ENCODE measurements around the gene SMAP1. TPM values are rescaled to one million over a fixed set of nuclear protein-coding genes. Genes with fewer than 3 reads are reported as not detected.
"Not testable (repeated sequence)": the region's sequence is repeated elsewhere in the genome, so short reads cannot be mapped to it uniquely, and the experiment has no call there.

SMAP1 gene
- total RNA-seq, 1 experiment from 2014 or later = 16.7 TPM

DNA sequence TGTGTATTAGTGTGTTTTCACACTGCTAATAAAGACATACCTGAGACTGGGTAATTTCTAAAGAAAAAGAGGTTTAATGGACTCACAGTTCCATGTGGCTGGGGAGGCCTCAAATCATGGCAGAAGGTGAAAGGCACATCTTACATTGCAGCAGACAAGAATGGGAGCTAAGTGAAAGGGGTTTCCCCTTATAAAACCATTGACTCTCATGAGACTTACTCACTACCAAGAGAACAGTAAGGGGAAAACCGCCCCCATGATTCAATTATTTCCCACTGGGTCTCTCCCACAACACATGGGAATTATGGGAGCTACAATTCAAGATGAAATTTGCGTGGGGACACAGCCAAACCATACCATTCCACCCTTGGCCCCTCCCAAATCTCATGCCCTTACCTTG is 73.1 kb downstream of the SMAP1 start:
- DNase-seq (ENCODE audit: low spot score) = not testable (repeated sequence)

DNA sequence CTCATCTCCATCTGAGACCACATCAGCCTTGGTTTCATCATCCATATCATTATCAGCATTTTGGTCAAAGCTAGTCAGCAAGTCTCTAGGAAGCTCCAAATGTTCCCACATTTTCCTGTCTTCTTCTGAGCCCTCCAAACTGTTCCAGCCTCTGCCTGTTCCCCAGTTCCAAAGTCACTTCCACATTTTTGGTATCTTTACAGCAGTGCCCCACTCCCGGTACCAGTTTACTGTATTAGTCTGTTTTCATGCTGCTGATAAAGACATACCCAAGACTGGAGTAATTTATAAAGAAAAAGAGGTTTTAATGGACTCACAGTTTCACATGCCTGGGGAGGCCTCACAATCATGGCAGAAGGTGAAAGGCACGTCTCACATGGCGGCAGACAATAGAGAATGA is 74.8 kb downstream of the SMAP1 start:
- not testable (repeated sequence) for DNase-seq (ENCODE audit: low spot score)

DNA sequence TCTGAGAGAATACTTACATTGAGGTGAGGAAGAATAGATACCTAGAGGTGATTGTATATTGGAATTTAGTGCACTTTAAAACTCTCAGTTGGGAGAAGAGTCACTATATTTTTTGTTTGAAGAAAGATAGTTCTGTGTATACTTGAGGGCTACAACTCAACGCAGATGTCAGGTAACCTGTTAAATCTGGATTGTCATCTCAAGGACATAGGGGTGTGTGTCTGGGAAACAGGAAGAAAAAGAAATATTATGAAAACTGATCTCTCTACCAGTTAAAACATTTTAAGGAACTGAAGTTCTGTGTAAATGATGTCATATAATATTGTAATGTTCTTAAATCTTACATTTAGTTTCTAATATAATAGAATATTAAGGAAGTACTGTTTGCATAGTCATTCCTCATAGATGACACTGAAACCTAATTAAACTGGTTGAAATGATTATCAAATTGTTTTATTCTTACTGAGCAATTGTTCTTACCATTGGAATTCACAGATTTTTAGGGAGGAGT is 86.2 kb downstream of the SMAP1 start:
- DNase-seq (ENCODE audit: low spot score) = no peak

- no peak for DNase-seq (ENCODE audit: low spot score)
Observed at GRCh38 chr6:70758883-70759282, 91.2 kb downstream of the SMAP1 start.

DNA sequence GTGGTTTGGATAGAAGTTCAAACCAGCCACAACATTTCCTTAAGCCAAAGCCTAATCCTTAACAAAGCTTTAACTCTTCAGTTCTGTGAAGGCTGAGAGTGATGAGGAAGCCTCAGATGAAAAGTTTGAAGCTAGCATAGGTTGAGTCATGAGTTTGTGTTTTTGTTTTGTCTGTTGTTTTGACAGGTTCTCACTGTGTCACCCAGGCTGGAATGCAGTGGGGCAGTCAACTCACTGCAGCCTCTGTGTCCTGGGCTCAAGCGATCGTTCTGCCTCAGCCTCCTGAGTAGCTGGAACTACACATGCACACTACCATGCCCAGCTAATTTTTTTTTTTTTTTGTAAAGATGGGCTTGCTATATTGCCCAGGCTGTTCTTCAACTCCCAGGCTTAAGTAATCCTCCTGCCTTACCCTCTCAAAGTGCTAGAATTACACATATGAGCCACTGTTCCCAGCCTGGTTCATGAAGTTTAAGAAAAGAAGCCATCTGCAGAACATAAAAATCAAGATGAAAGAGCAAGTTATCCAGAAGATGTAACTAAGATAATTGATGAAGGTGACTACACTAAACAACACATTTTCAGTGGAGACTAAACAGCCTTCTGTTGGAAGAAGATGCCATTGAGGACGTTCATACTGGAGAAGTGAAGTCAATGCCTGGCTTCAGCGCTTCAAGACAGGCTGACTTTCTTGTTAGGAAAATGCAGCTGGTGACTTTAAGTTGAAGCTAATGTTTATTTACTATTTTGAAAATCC is 96.2 kb downstream of the SMAP1 start:
- DNase-seq (ENCODE audit: low spot score) = no peak

DNA sequence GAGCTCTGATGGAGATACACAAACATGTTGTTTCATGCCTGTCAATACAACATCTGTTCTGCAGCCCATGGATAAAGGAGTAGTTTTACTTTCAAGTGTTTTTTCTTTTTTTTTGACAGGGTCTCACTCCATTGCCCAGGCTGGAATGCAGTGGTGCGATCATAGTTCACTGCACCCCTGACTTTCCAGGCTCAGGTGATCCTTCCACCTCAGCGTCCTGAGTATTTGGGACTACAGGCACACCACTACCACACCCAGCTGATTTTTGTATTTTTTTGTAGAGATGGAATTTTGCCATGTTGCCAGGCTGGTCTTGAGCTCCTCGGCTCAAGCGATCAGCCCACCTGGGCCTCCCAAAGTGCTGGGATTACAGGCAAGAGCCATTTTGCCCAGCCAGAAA is 97.0 kb downstream of the SMAP1 start:
- no peak for DNase-seq (ENCODE audit: low spot score)

GRCh38 chr6:70771351-70771750 is 103.7 kb downstream of the SMAP1 start:
- not testable (repeated sequence) for DNase-seq (ENCODE audit: low spot score)

- no peak for DNase-seq (ENCODE audit: low spot score)
Observed at GRCh38 chr6:70779934-70780333, 112.3 kb downstream of the SMAP1 start.

DNA sequence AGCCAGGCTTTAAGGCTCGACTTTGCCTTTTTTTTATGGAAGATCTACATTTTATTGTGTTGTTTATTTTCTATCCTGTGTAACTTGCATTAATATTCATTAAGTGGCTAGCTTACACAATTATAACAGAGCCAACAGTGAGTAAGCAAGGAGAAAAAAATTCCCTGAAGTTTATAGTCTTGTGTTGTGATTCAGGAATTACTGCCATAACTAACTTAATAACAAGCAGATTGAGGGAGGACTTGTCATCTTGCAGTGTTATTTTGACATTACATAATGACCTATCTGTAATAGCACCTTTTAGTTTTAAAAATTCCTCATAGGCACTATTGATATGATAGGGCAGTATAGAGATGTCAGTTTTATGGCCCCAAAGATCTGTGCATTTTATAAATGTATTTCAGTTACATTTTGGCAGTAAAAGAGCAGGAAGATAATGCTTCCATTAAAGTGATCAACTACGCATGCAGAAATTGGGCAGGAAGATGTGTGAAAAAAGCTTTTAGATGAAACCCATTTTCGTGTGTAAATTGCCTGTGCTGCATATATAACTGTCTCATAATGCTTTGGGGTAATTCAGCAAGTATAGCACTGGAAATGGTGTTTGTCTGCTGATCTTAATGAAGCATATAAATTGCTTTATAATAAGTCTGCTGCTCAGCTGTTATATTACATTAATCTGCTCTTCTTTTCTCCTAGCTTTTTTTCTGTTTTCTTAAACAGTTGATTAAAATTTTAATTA is 123.0 kb downstream of the SMAP1 start:
- DNase-seq (ENCODE audit: low spot score) = no peak

GRCh38 chr6:70797625-70798024 is 129.9 kb downstream of the SMAP1 start:
- DNase-seq (ENCODE audit: low spot score) = no peak

DNA sequence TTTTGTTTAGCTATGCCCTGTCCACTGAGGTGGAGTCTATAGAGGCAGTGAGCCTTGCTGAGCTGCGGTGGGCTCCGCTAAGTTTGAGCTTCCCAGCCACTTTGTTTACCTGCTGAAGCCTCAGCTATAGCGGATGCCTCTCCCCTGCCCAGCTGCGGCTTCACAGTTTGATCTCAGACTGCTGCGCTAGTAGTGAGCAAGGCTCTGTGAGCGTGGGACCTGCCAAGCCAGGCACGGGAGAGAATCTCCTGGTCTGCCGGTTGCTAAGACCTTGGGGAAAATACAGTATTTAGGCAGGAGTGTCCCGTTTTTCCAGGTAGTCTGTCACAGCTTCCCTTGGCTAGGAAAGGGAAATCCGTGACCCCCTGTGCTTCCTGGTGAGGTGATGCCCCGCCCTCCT is 138.4 kb downstream of the SMAP1 start:
- DNase-seq (ENCODE audit: low spot score) = no peak

DNA sequence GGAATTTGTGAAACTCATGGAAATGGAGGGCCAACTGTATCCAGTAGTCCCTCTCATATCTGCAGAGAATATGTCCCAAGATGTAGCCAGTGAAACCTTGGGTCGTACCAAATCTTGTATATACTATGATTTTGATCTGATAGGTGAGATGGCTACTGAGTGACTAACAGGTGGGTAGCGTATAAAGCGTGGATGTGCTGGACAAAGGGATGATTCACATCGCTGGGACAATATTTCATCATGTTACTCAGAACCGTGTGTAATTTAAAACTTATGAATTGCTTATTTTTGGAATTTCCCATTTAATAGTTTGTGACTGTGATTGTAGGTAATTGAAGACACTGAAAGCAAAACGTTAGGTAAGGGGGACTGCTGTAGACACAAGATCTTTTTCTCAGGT is 144.1 kb downstream of the SMAP1 start:
- no peak for DNase-seq (ENCODE audit: low spot score)

DNA sequence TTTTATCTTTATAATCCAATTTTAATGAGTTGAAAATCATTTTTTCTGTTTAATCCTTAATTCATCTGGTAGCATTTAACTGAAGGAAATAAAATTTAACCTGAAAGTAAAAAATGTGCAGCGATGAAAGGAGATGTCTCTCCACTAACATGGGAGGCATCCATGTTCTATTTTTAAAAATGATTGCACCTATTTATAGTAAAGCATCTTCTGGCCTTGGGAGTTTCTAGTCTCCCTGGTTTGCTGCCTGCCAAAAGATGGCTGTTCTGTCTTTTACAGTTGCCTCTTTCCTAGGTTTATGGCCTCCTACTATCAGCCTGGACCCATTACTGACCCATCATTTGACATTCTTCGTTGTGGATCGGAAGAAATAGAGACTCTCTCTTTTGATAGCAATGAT is 146.2 kb downstream of the SMAP1 start:
- DNase-seq (ENCODE audit: low spot score) = no peak

- no peak for DNase-seq (ENCODE audit: low spot score)
Observed at GRCh38 chr6:70819646-70820045, 152.0 kb downstream of the SMAP1 start.

GRCh38 chr6:70820778-70821177 is 153.1 kb downstream of the SMAP1 start:
- DNase-seq (ENCODE audit: low spot score) = no peak

- no peak for DNase-seq (ENCODE audit: low spot score)
Observed at GRCh38 chr6:70821751-70822150, 154.1 kb downstream of the SMAP1 start.

DNA sequence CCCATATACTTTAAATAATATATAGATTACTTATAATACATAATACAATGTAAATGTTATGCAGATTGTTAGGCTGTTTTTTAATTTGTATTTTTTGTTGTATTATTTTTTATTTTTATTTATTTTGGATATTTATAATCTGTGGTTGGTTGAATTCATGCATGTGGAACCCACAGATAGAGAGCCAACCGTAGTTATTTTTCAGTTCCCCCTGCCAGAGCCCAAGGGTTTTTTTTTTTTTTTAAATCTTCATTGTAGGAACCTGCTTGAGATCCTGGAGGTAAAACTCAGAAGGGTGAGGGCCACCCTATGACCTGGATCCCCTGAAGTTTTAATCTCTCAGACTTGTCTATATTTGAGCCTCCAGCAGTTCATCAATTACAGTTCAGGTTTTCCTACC is 156.0 kb downstream of the SMAP1 start:
- DNase-seq (ENCODE audit: low spot score) = no peak

GRCh38 chr6:70831427-70831826 is 163.7 kb downstream of the SMAP1 start:
- no peak for DNase-seq (ENCODE audit: low spot score)

- DNase-seq (ENCODE audit: low spot score) = no peak
Observed at GRCh38 chr6:70834520-70834919, 166.8 kb downstream of the SMAP1 start.

GRCh38 chr6:70838907-70839285 is 171.2 kb downstream of the SMAP1 start:
- DNase-seq (ENCODE audit: low spot score) = no peak

GRCh38 chr6:70839286-70840266 is 171.9 kb downstream of the SMAP1 start:
- DNase-seq (ENCODE audit: low spot score) = no peak

DNA sequence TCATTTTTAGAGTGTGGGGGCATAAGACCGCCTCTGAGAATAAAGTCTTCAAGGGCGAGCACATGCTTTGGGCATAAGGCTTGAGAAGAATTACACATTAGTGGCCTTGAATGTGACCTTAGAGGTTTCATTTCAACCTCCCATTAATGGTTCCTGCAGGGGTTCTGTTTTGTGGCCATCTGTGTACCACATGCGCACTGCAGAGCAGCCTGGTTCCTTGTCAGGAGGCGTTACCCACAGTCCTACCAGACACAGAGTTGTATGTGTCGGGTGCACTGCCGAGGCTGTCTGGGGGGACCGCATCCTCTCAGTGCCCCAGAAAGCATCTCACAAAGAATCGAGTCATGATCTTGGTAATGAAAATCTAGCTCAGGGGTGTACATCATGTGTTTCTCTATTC is 173.4 kb downstream of the SMAP1 start:
- no peak for DNase-seq (ENCODE audit: low spot score)

Data from HT-29 (cell line).